CD14-positive monocyte (primary cell): ENCODE measurements around the gene EPOP. TPM values are rescaled to one million over a fixed set of nuclear protein-coding genes. Genes with fewer than 3 reads are reported as not detected.

Experiments
- DNase-seq, 3 donors: peaks; one replicate each; pipeline ENCODE4 v3.0.0-alpha.2; 2011 to 2022
- H2AFZ ChIP-seq: 2 replicates; pipeline ENCODE4 v1.6.0; 2012; ENCODE audit warnings: mild to moderate bottlenecking, low read depth, low read length, inconsistent platforms; ENCODE audit not compliant: insufficient read depth, poor library complexity, severe bottlenecking
- H3K27ac ChIP-seq, 2 donors: 1 replicate in 1 of 2; 2 replicates in 1 of 2; pipeline ENCODE4 v1.5.1; 2012 to 2013; ENCODE audit warnings: low read length in 2 of 2, control low read depth in 1 of 2, inconsistent platforms in 1 of 2, low read depth in 1 of 2, mild to moderate bottlenecking in 1 of 2
- H3K27me3 ChIP-seq, 2 donors: one replicate each; pipeline versions ENCODE4 v1.6.0 to v1.6.1; 2011 to 2013; ENCODE audit warnings: low read length in 2 of 2; ENCODE audit not compliant: control insufficient read depth in 2 of 2, insufficient read depth in 2 of 2
- H3K36me3 ChIP-seq, 2 donors: replicated peaks in 1 of 2; 1 replicate in 1 of 2; 2 replicates in 1 of 2; pipeline versions ENCODE4 v1.5.1 to v1.6.1; 2012 to 2013; ENCODE audit warnings: low read length in 2 of 2, control low read depth in 1 of 2, inconsistent platforms in 1 of 2, mild to moderate bottlenecking in 1 of 2; ENCODE audit not compliant: insufficient read depth in 2 of 2, control insufficient read depth in 1 of 2
- H3K4me1 ChIP-seq, 2 donors: 1 replicate in 1 of 2; 2 replicates in 1 of 2; pipeline versions ENCODE4 v1.5.1 to v1.6.1; 2012 to 2013; ENCODE audit warnings: low read length in 2 of 2, control low read depth in 1 of 2, inconsistent platforms in 1 of 2, mild to moderate bottlenecking in 1 of 2, moderate library complexity in 1 of 2; ENCODE audit not compliant: insufficient read depth in 2 of 2, control insufficient read depth in 1 of 2
- H3K4me2 ChIP-seq: replicated peaks from 2 replicates; pipeline ENCODE3; 2012; ENCODE audit warnings: low read length, moderate library complexity, mild to moderate bottlenecking; ENCODE audit not compliant: poor library complexity, severe bottlenecking; ENCODE audit errors: extremely low read depth
- H3K4me3 ChIP-seq, 3 experiments: fragments of 200-600 bp in 1 of 3; sonication (generic) in 1 of 3; replicated peaks in 1 of 3; 1 replicate in 2 of 3; 2 replicates in 1 of 3; pipeline ENCODE4 v1.5.1; 2011 to 2013; ENCODE audit warnings: low read length in 3 of 3, mild to moderate bottlenecking in 3 of 3, control low read depth in 2 of 3, low read depth in 2 of 3, inconsistent platforms in 1 of 3, moderate library complexity in 1 of 3
- H3K79me2 ChIP-seq: 2 replicates; pipeline ENCODE4 v1.6.0; 2012; ENCODE audit warnings: mild to moderate bottlenecking, control low read depth, inconsistent platforms, low read length, moderate library complexity; ENCODE audit not compliant: insufficient read depth
- H3K9ac ChIP-seq: 2 replicates; pipeline ENCODE4 v1.6.0; 2017; ENCODE audit warnings: low read length, mild to moderate bottlenecking; ENCODE audit not compliant: insufficient read depth, poor library complexity, severe bottlenecking
- H3K9me3 ChIP-seq, 2 donors: replicated peaks in 1 of 2; 1 replicate in 1 of 2; 2 replicates in 1 of 2; pipeline versions ENCODE4 v1.5.1 to v1.6.1; 2012 to 2013; ENCODE audit warnings: low read length in 2 of 2, control low read depth in 1 of 2; ENCODE audit not compliant: control insufficient read depth in 1 of 2, insufficient read depth in 1 of 2
- H4K20me1 ChIP-seq: 2 replicates; pipeline ENCODE4 v1.6.0; 2012; ENCODE audit warnings: mild to moderate bottlenecking, low read length, control low read depth, moderate library complexity; ENCODE audit not compliant: insufficient read depth
- H3K27ac Mint-ChIP-seq, 7 donors: one replicate each; pipeline ENCODE4 v1.8.0; 2020; ENCODE audit warnings: mild to moderate bottlenecking in 7 of 7, mixed read lengths in 7 of 7, moderate library complexity in 6 of 7, inconsistent platforms in 2 of 7
- H3K27me3 Mint-ChIP-seq, 3 donors: one replicate each; pipeline ENCODE4 v1.8.0; 2021 to 2022; ENCODE audit warnings: low read depth in 3 of 3, mild to moderate bottlenecking in 3 of 3, mixed read lengths in 3 of 3, moderate library complexity in 3 of 3, inconsistent platforms in 1 of 3
- H3K36me3 Mint-ChIP-seq, 2 donors: one replicate each; pipeline ENCODE4 v1.8.0; 2020; ENCODE audit warnings: mixed read lengths in 2 of 2, inconsistent platforms in 1 of 2, mild to moderate bottlenecking in 1 of 2
- H3K4me1 Mint-ChIP-seq: one replicate; pipeline ENCODE4 v1.8.0; 2020; ENCODE audit warnings: mild to moderate bottlenecking, mixed read lengths
- H3K4me3 Mint-ChIP-seq, 2 donors: one replicate each; pipeline ENCODE4 v1.8.0; 2020; ENCODE audit warnings: mild to moderate bottlenecking in 2 of 2, mixed read lengths in 2 of 2, moderate library complexity in 1 of 2
- H3K9me3 Mint-ChIP-seq, 7 donors: one replicate each; pipeline ENCODE4 v1.8.0; 2020 to 2022; ENCODE audit warnings: mixed read lengths in 7 of 7, mild to moderate bottlenecking in 6 of 7, moderate library complexity in 6 of 7, inconsistent platforms in 2 of 7
- CTCF ChIP-seq: fragments of 200-600 bp; IDR thresholded peaks from one replicate; pipeline ENCODE4 v1.8.0; 2022; ENCODE audit warnings: antibody characterized with exemption, mild to moderate bottlenecking
- WGBS: methylation state at CpG from one replicate; pipeline ENCODE4 v1.1.5; 2013; ENCODE audit warnings: missing lambda C conversion rate; ENCODE audit not compliant: insufficient coverage; 5-methylcytosine and 5-hydroxymethylcytosine counted together
- intact Hi-C, 2 donors: fragments of 100-400 bp; cut with micrococcal nuclease; formaldehyde crosslinking; loops; one replicate each; pipeline versions ENCODE4 v1.15.0 to v1.15.1; 2023
- polyA plus RNA-seq, 3 donors: library from polyadenylated mRNA; depleted of rRNA in 1 of 3; unstranded in 2 of 3; stranded (reverse) in 1 of 3; fragments of 300-500 nt in 2 of 3; fragments of >200 nt in 1 of 3; fragmentation: Illumina TruSeq in 2 of 3; gene quantifications; 1 replicate in 2 of 3; 2 replicates in 1 of 3; pipeline ENCODE4 v1.2.3, GENCODE V29; 2012 to 2021

The EPOP gene
- polyA plus RNA-seq, 3 donors, result 0.63 TPM; not detected in 2

GRCh38 chr17:38685491-38685890 lies 10.7 kb upstream of the EPOP start:
- intact Hi-C loops, result no loop called here
- Mint-ChIP-seq H3K4me3 (peak overlapping the region; percentile 68 to 95), H3K27ac (peak overlapping the region; percentile 16 to 87 (median 77)), H3K36me3 (peaks cover 0 to 2% of the 10 kb centered on the region in 2 donors), H3K4me1 (peaks cover 14% of the 10 kb centered on the region), H3K27me3 (peaks cover 6 to 10% (median 6%) of the 10 kb centered on the region in 3 donors), H3K9me3 (peaks cover 0 to 2% (median 0%) of the 10 kb centered on the region in 7 donors)
- H3K9ac ChIP-seq, result no peak overlapping the region
- no peaks in the 10 kb centered on the region for H3K9me3 ChIP-seq
- peaks cover 14 to 16% of the 10 kb centered on the region in 2 donors for H3K4me1 ChIP-seq
- H4K20me1 ChIP-seq, result no peaks in the 10 kb centered on the region
- no peaks in the 10 kb centered on the region for H3K36me3 ChIP-seq
- H3K4me3 ChIP-seq, result peak overlapping the region in 1 of 3 experiments; percentile 47
- DNase-seq, result peak; percentile 51 to 79 (median 54)
- H3K79me2 ChIP-seq, result no peaks in the 10 kb centered on the region
- no peaks in the 10 kb centered on the region for H3K27me3 ChIP-seq
- TF ChIP-seq CTCF, result no peak
- H2AFZ ChIP-seq, result peak overlapping the region; percentile 74
- H3K27ac ChIP-seq, result peak overlapping the region in 1 of 2 donors; percentile 6
- H3K4me2 ChIP-seq, result peak overlapping the region; percentile 44
- WGBS, result 8% methylated on average over 12 of the region's 12 CpGs

- Mint-ChIP-seq H3K4me1 (peaks cover 28% of the 10 kb centered on the region), H3K27me3 (peaks cover 21 to 28% (median 22%) of the 10 kb centered on the region in 3 donors), H3K27ac (no peak overlapping the region), H3K9me3 (peaks cover 0 to 6% (median 0%) of the 10 kb centered on the region in 7 donors), H3K36me3 (peaks cover under 1 to 4% of the 10 kb centered on the region in 2 donors), H3K4me3 (no peak overlapping the region)
- Histone ChIP-seq H3K27ac (no peak overlapping the region), H3K4me3 (no peak overlapping the region), H3K9ac (no peak overlapping the region), H2AFZ (no peak overlapping the region), H3K79me2 (no peaks in the 10 kb centered on the region), H3K27me3 (peaks cover 6 to 9% of the 10 kb centered on the region in 2 donors), H3K4me1 (peaks cover 20 to 22% of the 10 kb centered on the region in 2 donors), H3K36me3 (no peaks in the 10 kb centered on the region), H3K4me2 (no peak overlapping the region), H3K9me3 (no peaks in the 10 kb centered on the region), H4K20me1 (no peaks in the 10 kb centered on the region)
- intact Hi-C loops, result no loop called here
- no peak for DNase-seq
- TF ChIP-seq CTCF, result no peak
- 60% methylated on average over 1 of the region's 3 CpGs for WGBS
Observed at GRCh38 chr17:38681096-38681495, 6.3 kb upstream of the EPOP start.
